GM12878 (cell line): Measurements from ENCODE around the gene SEMA5A. TPM values are rescaled to one million over a fixed set of nuclear protein-coding genes. Genes with fewer than 3 reads are reported as not detected.

Experiments used
- ATAC-seq: fragments of 200-7000 bp; cut with Tn5 transposase; 3 replicates; pipeline ENCODE4 v1.9.1; 2020; ENCODE audit warnings: mild to moderate bottlenecking, moderate library complexity
- BruUV-seq: library from RNA; stranded (reverse); fragments of 400-500 nt; replicated peaks from 2 replicates; lab custom pipeline; 2021; lab: Mats Ljungman, UMichigan
- CTCF ChIA-PET: fragments of 300-600 bp; sonication (Branson Sonifier 250); formaldehyde crosslinking; extraction: SDS; loops from one replicate; lab custom pipeline; 2021; ENCODE audit warnings: inconsistent platforms; lab: Yijun Ruan, JAX
- POLR2A ChIA-PET: fragments of 350-600 bp; formaldehyde crosslinking; extraction: SDS; loops from one replicate; lab custom pipeline; 2021; ENCODE audit warnings: inconsistent platforms; lab: Charles Lee
- RAD21 ChIA-PET: fragments of 300-600 bp; sonication (Branson Sonifier 250); formaldehyde crosslinking; loops from one replicate; lab custom pipeline; 2023; ENCODE audit warnings: antibody characterized with exemption; ENCODE audit not compliant: unreplicated experiment; lab: Charles Lee
- SMC1A ChIA-PET: fragments of 300-600 bp; sonication (Branson Sonifier 250); formaldehyde crosslinking; loops from one replicate; lab custom pipeline; 2023; ENCODE audit not compliant: unreplicated experiment, uncharacterized antibody; lab: Charles Lee
- DNase-seq: peaks from one replicate; pipeline ENCODE4 v3.0.0-alpha.2; 2011; ENCODE audit warnings: low read depth, low spot score
- FAIRE-seq: peaks from 3 replicates; lab custom pipeline; 2011; peaks lifted over from hg19 to GRCh38; lab: Jason Lieb, UNC
- H2AFZ ChIP-seq: 2 replicates; pipeline ENCODE4 v1.6.0; 2011; ENCODE audit warnings: low read depth, low read length, control low read depth; ENCODE audit not compliant: control insufficient read depth
- H3K27ac ChIP-seq: 2 replicates; pipeline ENCODE4 v1.5.1; 2011; ENCODE audit warnings: control low read depth; ENCODE audit not compliant: control insufficient read depth, insufficient read depth
- H3K27me3 ChIP-seq, 2 experiments: replicated peaks in 1 of 2; 2 replicates each; pipeline versions ENCODE4 v1.6.0 to v1.6.1; 2011; ENCODE audit warnings: low read length in 1 of 2; ENCODE audit not compliant: control insufficient read depth in 2 of 2, insufficient read depth in 2 of 2
- H3K36me3 ChIP-seq, 2 experiments: 2 replicates each; pipeline ENCODE4 v1.5.1; 2011; ENCODE audit warnings: low read length in 1 of 2; ENCODE audit not compliant: control insufficient read depth in 2 of 2, insufficient read depth in 2 of 2
- H3K4me1 ChIP-seq: 2 replicates; pipeline ENCODE4 v1.6.1; 2011; ENCODE audit warnings: mild to moderate bottlenecking, low read length, moderate library complexity, mixed read lengths; ENCODE audit not compliant: control insufficient read depth, insufficient read depth
- H3K4me2 ChIP-seq: 2 replicates; pipeline ENCODE4 v1.6.0; 2011; ENCODE audit warnings: control low read depth; ENCODE audit not compliant: control insufficient read depth, insufficient read depth
- H3K4me3 ChIP-seq: fragments of 200-600 bp; sonication (generic); 2 replicates; pipeline ENCODE4 v1.5.1; 2016
- H3K79me2 ChIP-seq: 2 replicates; pipeline ENCODE4 v1.6.0; 2011; ENCODE audit warnings: low read length; ENCODE audit not compliant: control insufficient read depth, insufficient read depth
- H3K9ac ChIP-seq: 2 replicates; pipeline ENCODE4 v1.8.0; 2011; ENCODE audit warnings: low read length, control low read depth, mixed read lengths; ENCODE audit not compliant: control insufficient read depth, insufficient read depth
- H3K9me3 ChIP-seq: replicated peaks from 3 replicates; pipeline ENCODE4 v1.5.1; 2011; ENCODE audit warnings: mild to moderate bottlenecking, low read length; ENCODE audit not compliant: control insufficient read depth, insufficient read depth
- H4K20me1 ChIP-seq: 2 replicates; pipeline ENCODE4 v1.6.0; 2011; ENCODE audit not compliant: control insufficient read depth, insufficient read depth
- ATF3 ChIP-seq: IDR thresholded peaks from 2 replicates; pipeline ENCODE4 v1.6.1; 2011; ENCODE audit warnings: low read depth, mild to moderate bottlenecking, low read length, moderate library complexity, borderline replicate concordance; ENCODE audit errors: extremely low read depth
- BACH1 ChIP-seq: fragments of 450-650 bp; IDR thresholded peaks from 2 replicates; pipeline ENCODE4 v1.6.1; 2017; ENCODE audit warnings: mild to moderate bottlenecking, borderline replicate concordance
- EGR1 ChIP-seq, 2 experiments: IDR thresholded peaks; 1 replicate in 1 of 2; 2 replicates in 1 of 2; pipeline ENCODE4 v1.6.1; 2011 to 2012; ENCODE audit warnings: low read depth in 2 of 2, low read length in 2 of 2, borderline replicate concordance in 1 of 2, mild to moderate bottlenecking in 1 of 2, moderate library complexity in 1 of 2
- MEF2A ChIP-seq: IDR thresholded peaks from 2 replicates; pipeline ENCODE4 v1.6.1; 2011; ENCODE audit warnings: low read depth, mild to moderate bottlenecking, low read length, moderate library complexity; ENCODE audit not compliant: insufficient read depth
- NFYA ChIP-seq: IDR thresholded peaks from 2 replicates; pipeline ENCODE4 v1.6.1; 2011; ENCODE audit warnings: low read depth, mild to moderate bottlenecking, low read length, improper control_type of control experiment, borderline replicate concordance
- SREBF1 ChIP-seq: IDR thresholded peaks from 2 replicates; pipeline ENCODE4 v1.6.1; 2012; ENCODE audit warnings: mild to moderate bottlenecking, low read length
- ZNF217 ChIP-seq: fragments of 450-650 bp; IDR thresholded peaks from 2 replicates; pipeline ENCODE4 v1.6.1; 2017; ENCODE audit warnings: antibody characterized with exemption, mild to moderate bottlenecking
- WGBS: methylation state at CpG from one replicate; pipeline ENCODE4 v1.1.6; 2016; ENCODE audit warnings: low lambda C conversion rate; ENCODE audit not compliant: insufficient replicate concordance, insufficient coverage; ENCODE audit errors: missing lambda C conversion rate; 5-methylcytosine and 5-hydroxymethylcytosine counted together
- in situ Hi-C: fragments of 300-500 bp; cut with MboI; formaldehyde crosslinking; loops from 9 replicates; pipeline ENCODE4 v1.14.3; 2018; ENCODE audit warnings: mixed read lengths
- intact Hi-C: fragments of 100-400 bp; cut with micrococcal nuclease; formaldehyde crosslinking; loops from one replicate; pipeline ENCODE4 v1.14.2; 2022; ENCODE audit not compliant: unreplicated experiment
- polyA plus RNA-seq, 11 experiments: library from polyadenylated mRNA; depleted of rRNA in 4 of 11; unstranded in 6 of 11; stranded (reverse) in 5 of 11; fragments of >200 nt; fragmentation: Nextera tagmentation in 4 of 11; fragmentation: Illumina TruSeq in 1 of 11; extraction: Ambion mirVana in 4 of 11; extraction: Trizol in 1 of 11; gene quantifications; 1 replicate in 1 of 11; 2 replicates in 10 of 11; pipeline versions ENCODE4 v1.2.1 to v1.2.3, GENCODE V29; 2011 to 2016; ENCODE audit warnings: inconsistent platforms in 2 of 11, missing spikeins in 2 of 11, low read depth in 1 of 11
- total RNA-seq, 4 experiments: library from RNA; depleted of rRNA in 3 of 4; stranded (reverse); fragments of >200 nt in 3 of 4; fragmentation: Illumina TruSeq in 1 of 4; extraction: Trizol in 1 of 4; gene quantifications; 2 replicates each; pipeline versions ENCODE4 v1.2.1 to v1.2.3, GENCODE V29; 2013 to 2021

Gene SEMA5A
- total and polyA plus RNA-seq, 10 of the 15 experiments (the other 5 are each of a cell fraction or from before 2014, with no cell fraction given): 0.03 to 2.4 (median 0.09) TPM; not detected in 1

GRCh38 chr5:9343146-9343850 is 202.6 kb downstream of the SEMA5A start (continued):
- TF ChIP-seq EGR1 (IDR thresholded peaks at IDR 0.05; ENCODE audit: borderline replicate concordance in 1 of 2, low read depth in 2 of 2, low read length in 2 of 2): no peak

GRCh38 chr5:9342161-9342787 is 203.6 kb downstream of the SEMA5A start:
- no peak overlapping the region for H3K9ac ChIP-seq
- intact Hi-C loops: no loop called here
- no peak for TF ChIP-seq NFYA
- no peak overlapping the region for H2AFZ ChIP-seq
- in situ Hi-C loops: no loop called here
- H3K36me3 ChIP-seq: no peaks in the 10 kb centered on the region
- RAD21 ChIA-PET: no interaction called here
- SMC1A ChIA-PET: interaction anchor here (0.6 to 1.3 kb wide), 2 partner anchors 15 to 709 kb away, joined by 4 to 5 read pairs; no protein-coding TSS in a partner anchor
- H3K27me3 ChIP-seq: no peaks in the 10 kb centered on the region
- BruUV-seq: no TSS peak
- CTCF ChIA-PET: interaction anchor here (0.6 kb wide), 1 partner anchor 22 kb away, joined by 3 read pairs; no protein-coding TSS in a partner anchor
- DNase-seq: no peak
- no peaks in the 10 kb centered on the region for H3K4me1 ChIP-seq
- H3K4me3 ChIP-seq: no peak overlapping the region
- no peaks in the 10 kb centered on the region; the same call in 2 of the 3 replicates for H3K9me3 ChIP-seq
- POLR2A ChIA-PET: interaction anchor here (0.6 kb wide), 1 partner anchor 408 kb away, joined by 3 read pairs; no protein-coding TSS in a partner anchor
- no peaks in the 10 kb centered on the region for H4K20me1 ChIP-seq
- 41% methylated on average over 6 of the region's 6 CpGs for WGBS
- H3K79me2 ChIP-seq: no peaks in the 10 kb centered on the region
- no peak overlapping the region for H3K4me2 ChIP-seq
- no peak overlapping the region for H3K27ac ChIP-seq
- FAIRE-seq: no peak
- no peak for ATAC-seq

- Histone ChIP-seq H3K36me3 (no peaks in the 10 kb centered on the region), H3K27ac (no peak overlapping the region), H3K4me3 (no peak overlapping the region), H3K9me3 (no peaks in the 10 kb centered on the region), H3K4me1 (no peaks in the 10 kb centered on the region), H3K79me2 (no peaks in the 10 kb centered on the region), H3K9ac (no peak overlapping the region), H2AFZ (no peak overlapping the region), H3K27me3 (no peaks in the 10 kb centered on the region), H3K4me2 (no peak overlapping the region), H4K20me1 (no peaks in the 10 kb centered on the region)
- in situ Hi-C loops: no loop called here
- FAIRE-seq (no peak), DNase-seq (no peak), ATAC-seq (no peak)
- intact Hi-C loops: no loop called here
- POLR2A ChIA-PET: no interaction called here
- CTCF ChIA-PET: no interaction called here
- WGBS: 47% methylated on average over 2 of the region's 2 CpGs
- no TSS peak for BruUV-seq
- RAD21 ChIA-PET: no interaction called here
- TF ChIP-seq ATF3 (no peak), MEF2A (no peak), SREBF1 (no peak), ZNF217 (no peak), BACH1 (no peak)
- SMC1A ChIA-PET: no interaction called here
Observed at GRCh38 chr5:9340085-9340484, 205.8 kb downstream of the SEMA5A start.
